Trophoblast cell (in vitro differentiated cells and primary cell): ENCODE data around the gene DOK5.

ENCODE experiments used
- DNase-seq, 2 donors: peaks; one replicate each; pipeline ENCODE4 v3.0.0-alpha.2; 2016
- H2AFZ ChIP-seq: 2 replicates; pipeline ENCODE4 v1.6.1; 2013; ENCODE audit warnings: low read length, moderate library complexity, mild to moderate bottlenecking; ENCODE audit not compliant: insufficient read depth, poor library complexity
- H2AK5ac ChIP-seq: 2 replicates; pipeline ENCODE4 v1.6.1; 2013; ENCODE audit warnings: mild to moderate bottlenecking, low read length
- H2BK120ac ChIP-seq: 2 replicates; pipeline ENCODE4 v1.6.1; 2013; ENCODE audit warnings: low read length, mild to moderate bottlenecking, moderate library complexity; ENCODE audit not compliant: insufficient read depth, poor library complexity
- H2BK12ac ChIP-seq: 2 replicates; pipeline ENCODE4 v1.6.1; 2013; ENCODE audit warnings: mild to moderate bottlenecking, low read length, moderate library complexity
- H2BK5ac ChIP-seq: 2 replicates; pipeline ENCODE4 v1.6.1; 2013; ENCODE audit warnings: low read length, low read depth, moderate library complexity, mild to moderate bottlenecking; ENCODE audit not compliant: poor library complexity
- H3K14ac ChIP-seq: 2 replicates; pipeline ENCODE4 v1.6.1; 2013; ENCODE audit warnings: mild to moderate bottlenecking, low read length
- H3K18ac ChIP-seq: 2 replicates; pipeline ENCODE4 v1.6.1; 2013; ENCODE audit warnings: mild to moderate bottlenecking, low read length
- H3K23ac ChIP-seq: 2 replicates; pipeline ENCODE4 v1.6.1; 2013; ENCODE audit warnings: low read length
- H3K27ac ChIP-seq: 2 replicates; pipeline ENCODE4 v1.5.1; 2013; ENCODE audit warnings: low read depth, mild to moderate bottlenecking, inconsistent platforms, low read length, moderate library complexity
- H3K27me3 ChIP-seq: 2 replicates; pipeline ENCODE4 v1.6.1; 2013; ENCODE audit warnings: inconsistent platforms, mild to moderate bottlenecking, low read length, moderate library complexity; ENCODE audit not compliant: insufficient read depth
- H3K36me3 ChIP-seq, 2 experiments: 1 replicate in 1 of 2; 2 replicates in 1 of 2; pipeline ENCODE4 v1.6.1; 2013; ENCODE audit warnings: low read length in 2 of 2, mild to moderate bottlenecking in 2 of 2, moderate library complexity in 1 of 2; ENCODE audit not compliant: insufficient read depth in 2 of 2, control insufficient read depth in 1 of 2
- H3K4ac ChIP-seq: 2 replicates; pipeline ENCODE4 v1.6.1; 2013; ENCODE audit warnings: low read depth, mild to moderate bottlenecking, low read length, moderate library complexity
- H3K4me1 ChIP-seq, 2 experiments: 1 replicate in 1 of 2; 2 replicates in 1 of 2; pipeline ENCODE4 v1.6.1; 2013; ENCODE audit warnings: low read length in 2 of 2, mild to moderate bottlenecking in 2 of 2, moderate library complexity in 1 of 2; ENCODE audit not compliant: insufficient read depth in 2 of 2, control insufficient read depth in 1 of 2
- H3K4me2 ChIP-seq: 2 replicates; pipeline ENCODE4 v1.6.1; 2013; ENCODE audit warnings: inconsistent platforms, mild to moderate bottlenecking, low read length, moderate library complexity
- H3K4me3 ChIP-seq: 2 replicates; pipeline ENCODE4 v1.5.1; 2013; ENCODE audit warnings: mild to moderate bottlenecking, low read depth, low read length, inconsistent platforms
- H3K79me1 ChIP-seq: one replicate; pipeline ENCODE4 v1.6.1; 2013; ENCODE audit warnings: low read length
- H3K79me2 ChIP-seq: 2 replicates; pipeline ENCODE4 v1.6.1; 2013; ENCODE audit warnings: low read length, mild to moderate bottlenecking; ENCODE audit not compliant: control insufficient read depth, insufficient read depth, poor library complexity
- H3K9ac ChIP-seq: 2 replicates; pipeline ENCODE4 v1.6.1; 2013; ENCODE audit warnings: mild to moderate bottlenecking, low read length
- H3K9me3 ChIP-seq: 2 replicates; pipeline ENCODE4 v1.6.1; 2013; ENCODE audit warnings: low read depth, mild to moderate bottlenecking, control low read depth, inconsistent platforms, low read length; ENCODE audit not compliant: insufficient read depth
- H4K12ac ChIP-seq: 2 replicates; pipeline ENCODE4 v1.6.1; 2013; ENCODE audit warnings: low read depth, mild to moderate bottlenecking, low read length, moderate library complexity
- H4K8ac ChIP-seq: 2 replicates; pipeline ENCODE4 v1.6.1; 2013; ENCODE audit warnings: low read depth, mild to moderate bottlenecking, low read length, moderate library complexity
- H4K91ac ChIP-seq: one replicate; pipeline ENCODE4 v1.6.1; 2013; ENCODE audit warnings: low read depth, mild to moderate bottlenecking, low read length, moderate library complexity
- WGBS: extraction: QIAGEN DNeasy Blood & Tissue Kit; methylation state at CpG from one replicate; pipeline ENCODE4 v1.1.7; 2013; ENCODE audit warnings: missing lambda C conversion rate; ENCODE audit not compliant: insufficient read length, insufficient coverage; ENCODE audit errors: extremely low coverage; 5-methylcytosine and 5-hydroxymethylcytosine counted together

DOK5 gene

GRCh38 chr20:54577637-54578036 lies 102.2 kb downstream of the DOK5 start:
- no peaks in the 10 kb centered on the region for H3K4me1 ChIP-seq
- H2AK5ac ChIP-seq = no peak overlapping the region
- no peak overlapping the region for H3K4ac ChIP-seq
- H3K27ac ChIP-seq = no peak overlapping the region
- no peak overlapping the region for H4K91ac ChIP-seq
- no peaks in the 10 kb centered on the region for H3K27me3 ChIP-seq
- H3K9me3 ChIP-seq = no peaks in the 10 kb centered on the region
- no peak overlapping the region for H2AFZ ChIP-seq
- no peak overlapping the region for H2BK5ac ChIP-seq
- H2BK12ac ChIP-seq = no peak overlapping the region
- H4K8ac ChIP-seq = no peak overlapping the region
- no peak for DNase-seq
- no peak overlapping the region for H3K18ac ChIP-seq
- no peak overlapping the region for H2BK120ac ChIP-seq
- H3K79me2 ChIP-seq = no peaks in the 10 kb centered on the region
- H3K4me2 ChIP-seq = no peak overlapping the region
- H3K14ac ChIP-seq = no peak overlapping the region
- H3K23ac ChIP-seq = no peak overlapping the region
- no peak overlapping the region for H3K9ac ChIP-seq
- H3K79me1 ChIP-seq = no peaks in the 10 kb centered on the region
- no peak overlapping the region for H4K12ac ChIP-seq
- H3K36me3 ChIP-seq = no peaks in the 10 kb centered on the region
- no peak overlapping the region for H3K4me3 ChIP-seq

GRCh38 chr20:54585217-54585616 lies 109.8 kb downstream of the DOK5 start:
- WGBS = no CpG with 5 or more reads among the region's 3 CpGs
- H3K9me3 ChIP-seq = no peaks in the 10 kb centered on the region
- no peak overlapping the region for H2BK12ac ChIP-seq
- H3K9ac ChIP-seq = no peak overlapping the region
- no peaks in the 10 kb centered on the region for H3K27me3 ChIP-seq
- no peak overlapping the region for H3K4ac ChIP-seq
- H2BK5ac ChIP-seq = no peak overlapping the region
- H3K4me3 ChIP-seq = no peak overlapping the region
- H3K4me2 ChIP-seq = no peak overlapping the region
- H4K12ac ChIP-seq = no peak overlapping the region
- no peaks in the 10 kb centered on the region for H3K79me1 ChIP-seq
- no peak overlapping the region for H4K91ac ChIP-seq
- no peak overlapping the region for H4K8ac ChIP-seq
- no peaks in the 10 kb centered on the region for H3K79me2 ChIP-seq
- H3K36me3 ChIP-seq = no peaks in the 10 kb centered on the region
- no peak overlapping the region for H3K18ac ChIP-seq
- no peak overlapping the region for H3K23ac ChIP-seq
- no peak overlapping the region for H3K14ac ChIP-seq
- H2BK120ac ChIP-seq = no peak overlapping the region
- H3K4me1 ChIP-seq = peaks cover 0 to 2% of the 10 kb centered on the region in 2 experiments
- H2AFZ ChIP-seq = no peak overlapping the region
- no peak overlapping the region for H2AK5ac ChIP-seq
- no peak for DNase-seq
- no peak overlapping the region for H3K27ac ChIP-seq

GRCh38 chr20:54587408-54587807 lies 112.0 kb downstream of the DOK5 start:
- no peak overlapping the region for H3K4me3 ChIP-seq
- no peak overlapping the region for H3K27ac ChIP-seq
- no peak overlapping the region for H3K4ac ChIP-seq
- no CpG with 5 or more reads among the region's 6 CpGs for WGBS
- H2BK5ac ChIP-seq = no peak overlapping the region
- no peak overlapping the region for H4K8ac ChIP-seq
- H4K12ac ChIP-seq = no peak overlapping the region
- H3K4me1 ChIP-seq = peaks cover 0 to 2% of the 10 kb centered on the region in 2 experiments
- H3K36me3 ChIP-seq = no peaks in the 10 kb centered on the region
- H3K79me2 ChIP-seq = no peaks in the 10 kb centered on the region
- no peak overlapping the region for H2AFZ ChIP-seq
- H3K18ac ChIP-seq = no peak overlapping the region
- H3K14ac ChIP-seq = no peak overlapping the region
- no peak overlapping the region for H4K91ac ChIP-seq
- H3K4me2 ChIP-seq = no peak overlapping the region
- H2BK120ac ChIP-seq = no peak overlapping the region
- H3K27me3 ChIP-seq = no peaks in the 10 kb centered on the region
- no peak overlapping the region for H3K23ac ChIP-seq
- H3K9me3 ChIP-seq = no peaks in the 10 kb centered on the region
- no peak overlapping the region for H3K9ac ChIP-seq
- no peak overlapping the region for H2BK12ac ChIP-seq
- DNase-seq = no peak
- no peaks in the 10 kb centered on the region for H3K79me1 ChIP-seq
- no peak overlapping the region for H2AK5ac ChIP-seq

DNA sequence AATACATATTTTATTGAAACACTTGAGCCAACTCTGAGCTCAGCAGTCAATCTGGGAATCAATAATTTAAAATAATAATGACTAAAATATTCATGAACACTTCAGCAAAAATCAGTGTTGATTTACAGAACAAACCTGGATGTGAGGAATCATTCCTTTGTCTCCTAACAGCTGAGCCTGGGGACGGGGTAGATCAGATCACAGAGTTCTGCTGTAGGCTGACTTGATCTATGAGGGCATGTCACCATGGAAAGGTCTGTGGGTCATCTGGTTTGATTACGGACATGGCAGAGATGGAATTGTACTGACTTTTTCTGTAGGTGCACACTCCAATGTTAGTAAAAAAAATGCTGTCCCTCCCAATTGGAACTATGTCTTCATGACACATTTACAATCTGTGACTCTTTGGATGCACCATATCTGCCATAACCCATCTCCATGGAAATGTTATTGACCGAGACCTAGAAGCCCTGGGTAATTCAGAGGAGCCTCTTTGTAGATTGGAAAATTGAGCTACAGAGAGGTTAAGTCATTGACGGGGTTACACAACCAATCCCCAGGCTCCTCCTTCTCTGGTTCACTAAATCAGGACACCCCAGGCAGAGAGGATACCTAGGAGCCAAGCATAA lies 114.1 kb downstream of the DOK5 start:
- Histone ChIP-seq H3K18ac (no peak overlapping the region), H3K4me2 (no peak overlapping the region)
- no CpG with 5 or more reads among the region's 4 CpGs for WGBS

More for the DNA sequence above, 114.1 kb downstream of the DOK5 start:
- Histone ChIP-seq H2AFZ (no peak overlapping the region), H2BK120ac (no peak overlapping the region), H3K14ac (no peak overlapping the region), H3K27ac (no peak overlapping the region), H3K4me3 (no peak overlapping the region), H3K36me3 (no peaks in the 10 kb centered on the region), H3K4ac (no peak overlapping the region), H2BK12ac (no peak overlapping the region), H3K79me1 (no peaks in the 10 kb centered on the region), H3K79me2 (no peaks in the 10 kb centered on the region), H3K4me1 (peaks cover 0 to 2% of the 10 kb centered on the region in 2 experiments), H3K9ac (no peak overlapping the region), H3K27me3 (no peaks in the 10 kb centered on the region), H4K91ac (no peak overlapping the region), H2BK5ac (no peak overlapping the region), H3K9me3 (no peaks in the 10 kb centered on the region), H3K23ac (no peak overlapping the region), H2AK5ac (no peak overlapping the region), H4K8ac (no peak overlapping the region), H4K12ac (no peak overlapping the region)
- DNase-seq = no peak
